GM13977 (cell line): Measurements from ENCODE around the gene FLOT1.
A peak's percentile ranks its signal among the peaks of the same experiment; 100 is the strongest.
"Not testable (repeated sequence)": the region's sequence is repeated elsewhere in the genome, so short reads cannot be mapped to it uniquely, and the experiment has no call there.

ENCODE experiments used
- DNase-seq: peaks from one replicate; pipeline ENCODE4 v3.0.0; 2012; ENCODE audit warnings: low spot score
- in situ Hi-C: fragments of 300-500 bp; cut with MboI; formaldehyde crosslinking; loops from one replicate; pipeline ENCODE4 v1.12.0; 2022; ENCODE audit warnings: low sequenced_read_pairs, low pct_unique_long_range_greater_than_20kb, mixed read lengths, inconsistent platforms; ENCODE audit not compliant: unreplicated experiment
- TF ChIP-seq, protein P1 (sequence below): IDR thresholded peaks from 2 replicates; pipeline ENCODE4 v1.5.1; 2012; ENCODE audit warnings: mild to moderate bottlenecking, control low read depth; ENCODE audit not compliant: insufficient read depth; ENCODE audit errors: extremely low read depth, missing control alignments

Gene FLOT1

DNA sequence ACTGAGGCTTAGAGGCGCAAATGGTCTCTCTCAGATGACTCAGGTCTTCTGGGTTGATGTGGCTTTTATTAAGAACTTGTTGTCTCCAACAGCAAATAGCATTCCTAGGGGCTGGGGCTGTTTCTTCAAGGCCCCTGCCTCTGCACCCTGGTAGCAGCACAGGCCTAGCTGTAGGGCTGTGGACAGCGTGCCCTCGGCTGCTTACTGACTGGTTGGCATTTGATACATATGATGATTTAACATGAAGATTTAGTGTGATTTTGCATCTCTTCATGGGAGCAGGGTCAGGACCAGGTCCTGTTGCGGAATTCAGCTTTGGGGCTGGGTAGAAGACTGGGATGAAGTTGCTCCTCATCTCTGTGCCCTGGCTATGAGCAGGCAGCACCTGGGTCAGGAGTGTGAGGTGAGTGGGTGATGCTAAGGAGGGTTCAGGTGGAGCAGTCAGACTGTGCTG is 26.2 kb upstream of the FLOT1 start:
- DNase-seq: no peak
- TF ChIP-seq, protein P1, sequence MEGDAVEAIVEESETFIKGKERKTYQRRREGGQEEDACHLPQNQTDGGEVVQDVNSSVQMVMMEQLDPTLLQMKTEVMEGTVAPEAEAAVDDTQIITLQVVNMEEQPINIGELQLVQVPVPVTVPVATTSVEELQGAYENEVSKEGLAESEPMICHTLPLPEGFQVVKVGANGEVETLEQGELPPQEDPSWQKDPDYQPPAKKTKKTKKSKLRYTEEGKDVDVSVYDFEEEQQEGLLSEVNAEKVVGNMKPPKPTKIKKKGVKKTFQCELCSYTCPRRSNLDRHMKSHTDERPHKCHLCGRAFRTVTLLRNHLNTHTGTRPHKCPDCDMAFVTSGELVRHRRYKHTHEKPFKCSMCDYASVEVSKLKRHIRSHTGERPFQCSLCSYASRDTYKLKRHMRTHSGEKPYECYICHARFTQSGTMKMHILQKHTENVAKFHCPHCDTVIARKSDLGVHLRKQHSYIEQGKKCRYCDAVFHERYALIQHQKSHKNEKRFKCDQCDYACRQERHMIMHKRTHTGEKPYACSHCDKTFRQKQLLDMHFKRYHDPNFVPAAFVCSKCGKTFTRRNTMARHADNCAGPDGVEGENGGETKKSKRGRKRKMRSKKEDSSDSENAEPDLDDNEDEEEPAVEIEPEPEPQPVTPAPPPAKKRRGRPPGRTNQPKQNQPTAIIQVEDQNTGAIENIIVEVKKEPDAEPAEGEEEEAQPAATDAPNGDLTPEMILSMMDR: no peak
- in situ Hi-C loops: no loop called here

DNA sequence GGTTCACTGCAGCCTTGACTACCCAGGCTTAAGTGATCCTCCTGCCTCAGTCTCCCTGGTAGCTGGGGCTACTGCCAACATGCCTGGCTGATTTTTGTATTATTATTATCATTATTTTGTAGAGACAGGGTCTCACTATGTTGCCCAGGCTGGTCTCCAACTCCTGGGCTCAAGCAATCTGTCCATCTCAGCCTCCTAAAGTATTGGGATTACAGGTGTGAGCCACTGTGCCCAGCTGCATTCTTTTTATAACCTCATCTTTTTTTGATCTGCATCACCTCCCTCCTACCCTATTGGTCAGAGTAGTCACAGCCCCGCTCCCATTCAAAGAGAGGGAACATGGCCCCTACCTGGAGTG is 25.4 kb upstream of the FLOT1 start:
- in situ Hi-C loops: no loop called here
- DNase-seq: no peak
- TF ChIP-seq, protein P1: no peak

DNA sequence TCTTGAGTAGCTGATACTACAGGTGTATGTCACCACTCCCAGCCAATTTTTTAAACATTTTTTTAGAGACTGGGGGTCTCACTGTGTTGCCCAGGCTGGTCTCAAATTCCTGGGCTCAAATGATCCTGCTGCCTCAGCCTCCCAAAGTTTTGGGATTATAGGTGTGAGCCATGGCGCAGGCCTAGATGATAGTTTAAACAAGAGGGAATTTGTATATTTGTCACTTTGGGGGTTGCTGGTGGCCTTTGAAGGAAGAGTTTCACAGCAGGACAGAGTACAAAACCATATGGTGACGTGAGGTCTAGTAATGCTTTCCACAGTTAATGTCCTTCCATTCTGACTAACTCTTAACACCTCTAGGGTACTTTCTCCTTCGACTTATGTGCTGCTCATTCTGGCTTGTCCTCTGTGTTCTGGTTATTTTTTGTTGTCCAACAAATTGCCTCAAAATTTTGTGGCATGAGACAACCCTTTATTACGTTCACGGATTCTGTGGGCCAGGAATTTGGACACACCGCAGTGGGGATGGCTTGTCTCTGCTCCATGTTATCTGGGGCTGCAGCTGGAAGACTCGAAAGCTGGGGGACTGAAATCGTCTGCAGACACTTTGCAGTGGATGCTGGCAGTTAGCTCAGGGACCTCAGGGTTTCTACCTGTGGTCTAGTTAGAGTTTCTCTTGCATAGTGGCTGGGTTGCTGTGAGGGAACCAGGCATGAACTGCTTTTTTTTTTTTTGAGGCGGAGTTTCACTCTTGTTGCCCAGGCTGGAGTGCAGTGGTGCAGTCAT is 24.9 kb upstream of the FLOT1 start:
- in situ Hi-C loops: no loop called here
- TF ChIP-seq, protein P1: no peak
- peak; percentile 69 for DNase-seq

DNA sequence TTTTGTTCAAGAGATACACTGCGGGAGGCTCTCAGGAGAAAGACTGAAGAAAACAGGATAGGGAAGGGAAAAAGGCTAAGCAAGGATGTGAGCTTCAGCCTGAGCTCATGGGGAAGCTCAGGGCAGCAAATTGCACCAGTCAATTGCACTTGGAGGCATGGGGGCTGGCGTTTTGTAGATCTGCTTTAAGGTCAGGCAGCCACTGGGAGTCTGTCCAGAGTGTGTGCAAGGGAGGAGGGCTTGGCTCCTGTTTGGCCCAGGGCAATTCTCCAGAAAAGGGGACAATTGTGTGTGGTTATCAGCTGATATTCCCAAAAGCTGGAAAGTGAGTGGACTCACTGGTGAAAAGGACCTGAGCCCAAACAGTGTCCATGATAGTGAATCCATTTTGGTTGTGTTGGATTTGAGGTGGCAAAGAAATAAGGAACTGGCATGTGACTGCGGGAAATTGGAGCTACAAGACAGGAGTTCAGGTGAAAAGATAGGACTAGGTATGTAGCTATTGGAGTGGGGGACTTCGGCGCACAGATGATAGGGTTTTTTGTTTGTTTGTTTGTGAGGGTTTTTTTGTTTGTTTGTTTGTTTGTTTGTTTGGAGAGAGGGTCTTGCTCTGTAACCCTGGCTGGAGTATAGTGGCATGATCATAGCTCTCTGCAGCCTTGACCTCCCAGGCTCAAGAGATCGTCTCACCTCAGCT is 24.1 kb upstream of the FLOT1 start:
- in situ Hi-C loops: no loop called here
- DNase-seq: no peak
- TF ChIP-seq, protein P1: no peak

DNA sequence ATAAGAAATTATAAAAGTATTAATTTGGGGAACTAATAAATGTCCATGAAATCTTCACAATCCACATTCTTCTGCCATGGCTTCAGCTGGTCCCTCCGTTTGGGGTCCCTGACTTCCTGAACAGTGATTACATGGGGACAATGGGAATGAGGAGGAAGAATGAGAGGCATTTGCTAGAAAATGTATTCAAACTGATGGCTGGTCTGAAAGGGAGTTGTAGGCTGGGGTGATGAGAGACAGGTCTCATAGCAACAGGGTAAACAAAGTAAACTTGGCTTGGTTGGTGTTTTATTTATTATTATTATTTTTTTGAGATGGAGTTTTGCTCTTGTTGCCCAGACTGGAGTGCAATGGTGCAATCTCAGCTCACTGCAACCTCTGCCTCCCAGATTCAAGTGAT is 23.0 kb upstream of the FLOT1 start:
- DNase-seq, in situ Hi-C loops: not testable (repeated sequence)

DNA sequence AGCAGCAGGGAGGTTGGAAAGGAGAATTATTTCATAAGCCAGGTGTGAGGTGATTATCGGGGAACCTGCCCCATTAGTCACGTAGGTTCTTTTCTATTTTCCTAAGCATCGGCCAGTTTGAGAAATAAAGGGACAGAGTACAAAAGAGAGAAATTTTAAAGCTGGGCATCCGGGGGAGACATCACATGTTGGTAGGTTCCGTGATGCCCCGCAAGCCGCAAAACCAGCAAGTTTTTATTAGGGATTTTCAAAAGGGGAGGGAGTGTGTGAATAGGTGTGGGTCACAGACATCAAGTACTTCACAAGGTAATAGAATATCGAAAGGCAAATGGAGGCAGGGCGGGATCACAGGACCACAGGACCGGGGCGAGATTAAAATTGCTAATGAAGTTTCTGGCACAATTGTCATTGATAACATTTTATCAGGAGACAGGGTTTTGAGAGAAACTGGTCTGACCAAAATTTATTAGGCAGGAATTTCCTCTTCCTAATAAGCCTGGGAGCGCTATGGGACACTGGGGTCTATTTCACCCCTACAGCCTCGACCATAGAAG is 22.1 kb upstream of the FLOT1 start:
- in situ Hi-C loops, DNase-seq: not testable (repeated sequence)

DNA sequence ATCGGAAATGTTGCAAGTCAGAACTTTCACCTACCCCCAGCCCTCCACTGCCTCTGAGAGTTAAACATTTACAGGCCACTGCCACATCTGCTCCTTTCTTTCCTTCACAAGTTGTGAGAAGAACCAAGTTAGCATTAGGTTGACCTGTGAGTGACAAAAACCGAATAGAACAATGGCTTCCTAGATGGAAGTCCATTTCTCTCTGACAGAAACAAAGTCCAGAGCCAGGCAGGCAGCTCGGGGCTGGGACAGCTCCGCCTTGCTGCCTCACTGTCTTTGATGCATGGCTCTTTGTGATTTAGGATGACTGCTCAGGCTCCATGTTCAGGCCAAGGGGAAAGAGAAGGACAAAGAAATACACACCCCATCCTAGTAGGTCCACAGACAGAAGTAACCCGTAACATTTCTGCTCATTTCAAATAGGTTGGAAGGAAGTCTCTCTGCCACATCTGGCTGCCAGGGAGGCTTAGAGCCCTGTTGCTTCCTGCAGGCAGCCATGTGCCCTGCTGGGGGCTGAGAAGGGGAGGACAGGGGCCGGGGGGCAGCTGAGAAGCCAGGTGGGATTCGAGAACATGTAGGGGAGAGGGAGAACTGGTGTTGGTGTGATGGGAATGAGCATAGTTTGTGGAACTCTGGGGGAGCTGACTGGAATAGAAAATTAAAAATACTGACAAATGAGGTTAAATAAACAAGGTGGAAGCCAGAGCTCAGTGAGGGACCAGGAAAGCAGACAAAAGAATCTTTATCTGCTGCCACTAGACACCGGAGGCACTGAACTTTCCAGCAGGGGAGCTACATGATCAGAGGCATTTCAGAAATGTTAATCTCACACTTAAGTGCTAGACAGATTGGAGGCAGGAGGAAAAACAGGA is 21.4 kb upstream of the FLOT1 start:
- in situ Hi-C loops: no loop called here
- DNase-seq: no peak
- TF ChIP-seq, protein P1: no peak
